ENCODE results near the gene CLSTN2.

The CLSTN2 gene

DNA sequence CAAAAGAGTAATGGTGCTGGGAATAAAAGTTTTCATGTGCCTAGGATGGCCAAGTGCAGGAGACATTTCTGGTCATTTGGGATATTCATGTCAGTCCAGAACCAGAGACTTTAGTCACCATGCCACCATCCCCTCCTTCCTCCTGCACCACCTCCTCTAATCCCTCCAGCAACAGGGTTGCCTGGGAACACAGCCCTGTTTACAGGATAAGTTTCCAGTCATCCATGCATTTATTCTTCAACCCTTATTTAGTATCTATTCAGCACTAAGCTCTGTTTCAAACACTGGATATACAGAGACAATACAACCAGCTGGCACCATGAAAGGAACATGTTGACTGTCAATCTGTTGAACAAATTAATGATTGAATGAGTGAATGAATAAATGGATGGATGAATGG, 211.7 kb downstream of the CLSTN2 start:
- CTCF ChIA-PET, result no interaction called here

DNA sequence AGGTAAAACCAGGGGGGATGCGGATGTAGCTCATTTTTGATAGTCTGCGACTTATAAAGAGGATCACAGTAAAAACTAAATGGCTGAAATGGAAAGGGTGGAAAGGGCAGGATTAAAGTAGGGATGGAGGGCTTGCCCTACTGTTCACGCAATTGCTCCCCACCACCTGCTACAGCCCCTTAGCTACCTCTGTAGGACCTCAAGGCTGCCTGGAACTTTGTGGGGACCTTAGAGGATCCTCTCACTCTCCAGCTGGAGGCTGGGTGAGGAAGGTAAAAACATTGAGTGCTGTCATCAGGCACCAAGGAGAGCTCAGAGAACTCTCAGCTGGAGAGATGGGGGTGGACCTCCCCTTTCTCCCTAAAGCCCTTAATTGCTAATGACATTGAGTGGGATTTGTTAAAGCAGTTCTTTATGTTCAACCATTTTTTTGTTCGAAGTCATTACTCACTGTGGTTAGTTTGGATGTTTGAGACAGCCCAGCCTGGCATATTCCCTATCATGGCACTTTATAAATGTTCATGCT, 213.0 kb downstream of the CLSTN2 start:
- no peak for DNase-seq (ENCODE audit: low read depth, low spot score)
- ChIA-PET POLR2A (no interaction called here), CTCF (no interaction called here)
- no peak overlapping the region for H3K4me3 ChIP-seq (ENCODE audit: low read depth, low read length)
- TF ChIP-seq, protein P1, sequence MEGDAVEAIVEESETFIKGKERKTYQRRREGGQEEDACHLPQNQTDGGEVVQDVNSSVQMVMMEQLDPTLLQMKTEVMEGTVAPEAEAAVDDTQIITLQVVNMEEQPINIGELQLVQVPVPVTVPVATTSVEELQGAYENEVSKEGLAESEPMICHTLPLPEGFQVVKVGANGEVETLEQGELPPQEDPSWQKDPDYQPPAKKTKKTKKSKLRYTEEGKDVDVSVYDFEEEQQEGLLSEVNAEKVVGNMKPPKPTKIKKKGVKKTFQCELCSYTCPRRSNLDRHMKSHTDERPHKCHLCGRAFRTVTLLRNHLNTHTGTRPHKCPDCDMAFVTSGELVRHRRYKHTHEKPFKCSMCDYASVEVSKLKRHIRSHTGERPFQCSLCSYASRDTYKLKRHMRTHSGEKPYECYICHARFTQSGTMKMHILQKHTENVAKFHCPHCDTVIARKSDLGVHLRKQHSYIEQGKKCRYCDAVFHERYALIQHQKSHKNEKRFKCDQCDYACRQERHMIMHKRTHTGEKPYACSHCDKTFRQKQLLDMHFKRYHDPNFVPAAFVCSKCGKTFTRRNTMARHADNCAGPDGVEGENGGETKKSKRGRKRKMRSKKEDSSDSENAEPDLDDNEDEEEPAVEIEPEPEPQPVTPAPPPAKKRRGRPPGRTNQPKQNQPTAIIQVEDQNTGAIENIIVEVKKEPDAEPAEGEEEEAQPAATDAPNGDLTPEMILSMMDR (IDR thresholded peaks at IDR 0.05; ENCODE audit: insufficient read depth, low read length, missing control alignments), result no peak

More for the DNA sequence above, 211.7 kb downstream of the CLSTN2 start:
- DNase-seq (ENCODE audit: low read depth, low spot score), result no peak
- no peak overlapping the region for H3K4me3 ChIP-seq (ENCODE audit: low read depth, low read length)
- TF ChIP-seq, protein P1 (IDR thresholded peaks at IDR 0.05; ENCODE audit: insufficient read depth, low read length, missing control alignments), result no peak
- POLR2A ChIA-PET, result no interaction called here

DNA sequence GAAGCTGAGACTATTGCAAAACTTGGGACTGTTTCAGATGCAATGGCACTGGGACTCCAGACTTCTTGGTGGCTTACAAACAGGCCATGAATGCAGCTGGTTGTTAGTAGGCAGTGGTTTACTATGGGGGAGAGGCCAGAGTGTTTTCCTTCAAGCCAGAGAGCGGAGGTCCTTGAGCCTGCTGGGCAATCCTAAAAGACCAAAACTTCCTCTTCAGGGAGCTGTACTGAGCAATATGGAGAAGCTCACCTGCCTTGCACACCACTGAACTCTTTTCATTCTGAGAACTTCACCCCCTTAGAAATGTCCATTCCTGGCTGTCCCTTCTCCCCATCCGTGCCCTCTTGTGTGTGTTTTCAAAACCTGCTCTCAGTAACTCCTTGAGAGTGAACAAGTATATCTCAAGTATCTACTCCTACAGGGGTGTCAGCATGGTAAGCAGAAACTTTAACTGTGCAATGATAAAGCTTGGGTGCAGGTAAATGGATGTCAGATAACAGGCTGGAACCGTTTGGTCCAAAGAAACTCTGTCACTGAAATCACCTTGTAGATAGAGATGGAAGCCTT, 213.9 kb downstream of the CLSTN2 start:
- TF ChIP-seq, protein P1 (IDR thresholded peaks at IDR 0.05; ENCODE audit: insufficient read depth, low read length, missing control alignments), result no peak
- ChIA-PET POLR2A (no interaction called here), CTCF (no interaction called here)
- no peak overlapping the region for H3K4me3 ChIP-seq (ENCODE audit: low read depth, low read length)
- DNase-seq (ENCODE audit: low read depth, low spot score), result no peak

DNA sequence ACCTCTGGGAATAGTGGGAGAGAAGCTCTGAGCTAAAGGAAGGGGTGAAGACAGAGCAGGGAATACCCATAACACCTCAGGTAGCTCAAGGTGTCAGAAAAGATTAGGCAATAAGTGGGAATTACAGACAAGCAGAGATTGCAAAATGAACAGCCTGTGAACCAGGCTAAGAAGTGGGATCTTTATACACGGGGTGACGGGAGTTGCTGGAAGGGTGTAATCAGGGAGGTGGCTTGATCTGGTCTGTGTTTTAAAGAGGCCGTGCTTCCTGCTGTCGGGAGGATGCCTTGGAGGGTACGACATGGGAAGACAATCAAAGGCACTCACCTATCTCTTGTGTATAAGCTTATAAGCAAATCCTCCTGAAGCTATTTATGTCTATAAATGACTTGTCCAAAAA, 216.3 kb downstream of the CLSTN2 start:
- CTCF ChIA-PET, result no interaction called here
- DNase-seq (ENCODE audit: low read depth, low spot score), result no peak

DNA sequence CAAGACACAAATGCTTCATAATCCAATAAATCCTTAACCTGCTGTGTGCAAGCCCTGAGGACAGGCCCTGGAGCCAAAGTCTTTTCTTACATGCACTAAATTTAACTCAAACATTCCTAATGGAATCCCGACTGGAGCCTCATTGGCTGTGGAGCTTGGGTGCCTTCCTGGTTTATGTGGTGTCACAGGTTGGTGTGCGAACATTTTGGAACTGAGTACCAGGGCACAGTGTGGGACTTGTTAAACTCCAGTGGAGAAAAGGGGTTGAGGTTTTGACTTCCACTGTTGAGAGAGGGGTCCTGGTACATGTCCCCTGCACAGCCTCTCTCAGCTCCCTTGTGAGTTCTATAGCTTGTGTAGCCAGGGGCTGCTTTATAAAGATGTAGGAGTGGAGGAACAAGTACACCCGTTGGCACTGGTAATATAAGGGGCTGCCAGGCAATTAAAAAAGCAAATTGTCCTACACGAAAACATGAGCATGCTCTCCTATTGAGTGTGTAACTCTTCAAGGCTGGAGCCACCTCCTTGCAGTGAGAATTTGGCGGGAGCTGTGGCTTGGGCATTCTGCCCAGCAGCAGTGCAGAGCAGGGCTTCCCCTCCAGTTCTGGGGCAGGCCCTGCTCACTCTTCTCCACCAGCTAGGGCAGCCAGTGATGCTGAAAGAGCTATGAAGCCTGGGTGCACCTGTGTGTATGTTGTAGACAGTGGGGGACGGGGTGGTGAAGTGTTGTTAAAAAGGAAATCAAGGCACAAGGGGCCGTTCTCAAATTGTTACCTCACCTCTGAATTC, 218.1 kb downstream of the CLSTN2 start:
- no peak for DNase-seq (ENCODE audit: low read depth, low spot score)
- ChIA-PET CTCF (no interaction called here), POLR2A (no interaction called here)
- H3K4me3 ChIP-seq (ENCODE audit: low read depth, low read length), result no peak overlapping the region
- TF ChIP-seq, protein P1 (IDR thresholded peaks at IDR 0.05; ENCODE audit: insufficient read depth, low read length, missing control alignments), result no peak

More for the DNA sequence above, 216.3 kb downstream of the CLSTN2 start:
- TF ChIP-seq, protein P1 (IDR thresholded peaks at IDR 0.05; ENCODE audit: insufficient read depth, low read length, missing control alignments), result no peak
- POLR2A ChIA-PET, result no interaction called here
- H3K4me3 ChIP-seq (ENCODE audit: low read depth, low read length), result no peak overlapping the region

DNA sequence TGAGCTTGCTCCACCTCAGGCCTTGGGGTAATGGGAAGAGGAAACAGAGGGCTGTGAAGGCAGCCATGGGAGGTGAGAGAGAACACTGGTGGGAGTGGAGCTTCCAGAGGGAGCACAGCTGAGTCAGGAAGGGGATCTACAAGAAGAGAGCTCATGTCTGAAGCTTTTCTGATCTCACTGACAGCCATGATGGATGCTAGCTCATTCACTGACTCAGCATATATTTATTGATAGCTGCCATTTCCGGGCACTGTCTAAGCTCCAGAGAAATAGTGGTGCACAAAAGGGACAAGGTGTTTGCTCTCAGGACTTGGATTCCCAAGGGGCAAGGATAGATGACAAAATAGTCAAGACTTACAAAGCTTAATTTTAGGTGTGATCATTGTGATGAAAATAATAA, 218.8 kb downstream of the CLSTN2 start:
- DNase-seq (ENCODE audit: low read depth, low spot score), result no peak
- POLR2A ChIA-PET, result no interaction called here
- CTCF ChIA-PET, result interaction anchor here (0.6 kb wide), 1 partner anchor 46 kb away, joined by 3 read pairs; no protein-coding TSS in a partner anchor
- TF ChIP-seq, protein P1 (IDR thresholded peaks at IDR 0.05; ENCODE audit: insufficient read depth, low read length, missing control alignments), result no peak
- no peak overlapping the region for H3K4me3 ChIP-seq (ENCODE audit: low read depth, low read length)

All from AG04449 (cell line).